NCI-H1694 treated with DMSO at 0.1 percent for 48 hours (cell line): Measurements from ENCODE around the gene SLC48A1.

Experiments used
- DNase-seq: peaks from one replicate; lab custom pipeline; 2025; lab: John Stamatoyannopoulos, UW

Gene SLC48A1

DNA sequence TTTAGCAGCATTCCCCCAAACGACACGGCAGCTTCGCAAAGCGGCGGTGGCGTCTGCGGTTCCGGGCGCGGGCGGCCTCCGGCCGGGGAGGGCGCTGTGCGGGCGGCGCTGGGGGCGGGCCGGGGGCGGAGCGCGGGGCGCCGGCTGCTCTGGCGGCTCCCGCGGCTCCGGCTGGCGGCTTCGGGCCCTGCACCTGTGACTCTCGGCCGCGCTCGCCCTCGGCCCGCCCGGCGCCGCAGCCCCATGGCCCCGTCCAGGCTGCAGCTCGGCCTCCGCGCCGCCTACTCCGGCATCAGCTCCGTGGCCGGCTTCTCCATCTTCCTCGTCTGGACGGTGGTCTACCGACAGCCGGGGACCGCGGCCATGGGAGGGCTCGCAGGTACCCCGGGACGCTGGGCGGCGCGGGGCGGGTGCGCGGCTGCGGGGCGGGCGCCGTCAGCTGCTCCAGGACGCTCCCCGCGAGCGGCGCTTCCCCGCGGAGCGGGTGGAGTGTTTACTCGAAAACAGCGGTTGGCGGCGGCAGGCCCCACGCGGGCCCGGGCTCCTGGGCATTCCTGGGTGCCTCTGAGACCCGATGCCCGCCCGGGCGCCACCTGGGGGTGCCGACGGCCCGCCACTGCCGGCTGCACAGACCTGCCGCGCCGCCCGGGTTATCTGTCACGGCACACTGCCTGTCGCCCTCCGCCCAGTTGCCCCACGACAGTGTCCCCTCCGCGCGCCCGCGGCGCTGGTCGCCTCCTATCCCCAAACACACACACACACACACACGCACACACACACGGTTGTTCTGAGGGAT, at the start of gene SLC48A1:
Gene SLC48A1, plus strand, starts transcription at position 177 of the 796 bp plus-strand sequence. Its CDS starts 67 bp downstream, at position 244.
- peak; percentile 19 for DNase-seq

DNA sequence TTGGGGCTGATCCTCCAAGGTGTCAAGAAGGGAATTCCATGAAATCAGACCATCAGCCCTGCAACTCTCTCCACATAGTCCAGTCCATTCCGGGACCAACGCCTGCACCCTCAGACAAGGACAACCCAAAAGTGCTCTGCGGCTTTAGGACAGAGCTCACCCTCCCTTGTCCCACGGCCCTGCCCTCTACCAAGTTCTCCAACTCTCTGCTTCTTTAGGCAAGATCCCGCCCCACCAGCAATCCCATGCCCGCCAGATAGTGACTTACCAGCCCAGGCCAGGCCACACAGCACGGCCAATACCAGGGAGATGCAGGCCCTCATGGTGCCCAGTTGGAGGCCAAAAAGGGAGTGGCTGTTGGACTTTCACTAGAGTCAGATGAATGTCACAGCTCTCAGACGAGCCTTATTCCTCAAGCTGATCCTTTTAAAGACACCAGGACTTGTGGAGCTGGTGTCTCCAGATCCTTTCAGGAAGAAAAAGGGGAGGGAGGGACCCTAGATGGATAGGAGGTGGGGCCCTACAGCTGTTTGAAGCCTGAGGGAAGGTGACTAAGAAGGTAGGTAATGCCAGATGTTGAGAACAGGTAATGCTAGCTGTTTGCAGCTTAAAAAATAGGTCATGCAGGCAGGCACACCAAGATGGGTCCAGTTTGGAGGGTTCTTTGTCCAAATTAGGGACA, 47.8 kb upstream of the SLC48A1 start, which contains the start of gene ENDOU:
Gene ENDOU, minus strand, starts transcription at position 400 of the 682 bp plus-strand sequence. Its CDS starts 77 bp downstream, at position 323.
- DNase-seq, result no peak

DNA sequence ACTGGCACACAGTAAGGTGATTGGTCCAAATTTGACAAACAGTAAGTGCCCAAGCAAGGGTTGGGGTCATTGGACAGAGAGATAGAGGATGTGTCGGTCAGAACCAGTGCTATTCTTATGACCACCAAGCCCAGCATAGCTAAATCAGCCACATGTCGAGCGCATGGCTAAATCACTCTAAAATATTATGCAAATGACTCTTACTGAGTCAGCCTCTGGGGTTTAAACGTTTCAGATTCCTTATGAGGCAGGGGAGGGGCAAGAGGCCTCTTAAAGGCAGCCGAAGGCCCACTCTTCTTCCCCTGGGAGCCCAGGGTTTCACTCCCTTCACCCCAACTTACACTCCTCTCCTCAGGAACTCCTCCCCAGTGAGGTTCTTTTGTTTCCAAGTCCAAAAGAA, 47.1 kb upstream of the SLC48A1 start:
- no peak for DNase-seq

DNA sequence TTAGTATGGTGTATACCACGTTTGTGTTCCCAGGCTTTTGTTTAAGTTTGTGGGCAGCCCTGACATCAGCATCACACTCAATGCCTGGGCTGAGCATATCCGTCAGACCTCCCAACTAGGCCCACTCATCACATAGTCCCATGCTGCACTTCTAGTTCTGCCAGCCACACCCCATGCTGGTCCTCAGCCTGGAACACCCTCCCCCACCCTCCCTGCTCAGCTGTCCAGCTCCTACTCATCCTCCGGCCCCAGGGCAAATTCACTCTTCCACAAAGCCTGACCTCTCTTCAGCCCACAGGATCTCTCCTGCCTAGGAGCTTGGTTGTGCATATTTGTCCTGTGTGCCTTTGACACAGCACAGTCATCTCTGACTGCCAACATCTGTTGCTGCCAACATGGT, 43.8 kb upstream of the SLC48A1 start:
- DNase-seq, result no peak

DNA sequence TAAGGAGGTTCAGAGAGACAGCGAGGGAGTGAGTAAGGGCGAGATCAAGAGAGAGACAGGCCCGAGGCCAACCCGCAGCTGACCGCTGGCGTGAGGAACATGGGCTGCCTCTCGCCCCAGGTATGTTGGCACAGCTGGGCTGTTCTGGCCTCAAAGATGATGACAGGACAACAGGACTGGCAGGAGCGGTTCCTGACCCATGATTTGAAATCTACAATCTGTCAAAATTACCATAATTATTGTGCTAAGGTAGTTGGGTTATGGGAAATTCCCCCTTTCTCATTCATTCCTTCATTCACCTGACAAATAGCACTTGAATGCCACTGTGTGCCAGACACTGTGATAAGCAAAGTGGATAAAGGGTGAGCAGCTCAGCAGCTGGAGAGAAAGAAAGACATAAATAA, 42.7 kb upstream of the SLC48A1 start:
- no peak for DNase-seq

DNA sequence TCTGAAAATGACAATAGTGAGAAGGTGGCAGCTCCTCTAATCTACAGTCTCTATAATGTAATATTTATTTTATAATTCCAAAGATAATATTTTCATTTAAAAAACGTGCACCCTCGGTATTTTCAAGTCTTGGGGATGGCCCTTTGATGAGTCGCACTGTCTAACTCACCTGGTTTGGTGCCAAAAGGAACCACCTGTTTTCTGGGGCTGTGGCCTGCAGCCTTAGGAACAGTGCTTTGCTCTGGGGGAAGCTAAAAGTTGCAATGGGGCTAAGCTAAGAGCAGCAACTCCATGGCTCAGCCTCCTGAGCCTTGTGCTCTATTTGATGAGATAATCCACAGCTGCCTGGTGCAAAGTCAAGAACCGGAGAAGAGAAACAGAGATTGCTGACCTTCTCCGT, 41.3 kb upstream of the SLC48A1 start:
- DNase-seq, result no peak

DNA sequence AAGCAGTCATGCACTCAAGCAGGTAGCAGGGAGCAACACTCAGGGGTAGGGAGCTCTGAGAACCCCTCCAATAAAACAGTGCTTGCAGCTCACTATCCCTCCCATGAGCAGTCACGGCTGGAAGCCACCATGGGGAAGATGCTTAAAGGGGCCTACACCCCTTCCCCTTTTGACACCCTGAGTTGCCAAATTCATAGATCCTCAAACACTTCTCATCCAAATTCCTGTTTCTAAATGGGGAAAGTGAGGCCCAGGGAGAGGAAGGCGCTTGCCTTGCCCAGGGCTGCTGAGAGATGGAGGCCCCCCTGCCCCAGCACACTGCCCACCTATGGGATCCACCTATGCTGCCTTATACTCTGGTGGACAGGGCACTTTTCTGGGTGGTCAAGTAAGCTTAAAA, 40.5 kb upstream of the SLC48A1 start:
- DNase-seq, result no peak

DNA sequence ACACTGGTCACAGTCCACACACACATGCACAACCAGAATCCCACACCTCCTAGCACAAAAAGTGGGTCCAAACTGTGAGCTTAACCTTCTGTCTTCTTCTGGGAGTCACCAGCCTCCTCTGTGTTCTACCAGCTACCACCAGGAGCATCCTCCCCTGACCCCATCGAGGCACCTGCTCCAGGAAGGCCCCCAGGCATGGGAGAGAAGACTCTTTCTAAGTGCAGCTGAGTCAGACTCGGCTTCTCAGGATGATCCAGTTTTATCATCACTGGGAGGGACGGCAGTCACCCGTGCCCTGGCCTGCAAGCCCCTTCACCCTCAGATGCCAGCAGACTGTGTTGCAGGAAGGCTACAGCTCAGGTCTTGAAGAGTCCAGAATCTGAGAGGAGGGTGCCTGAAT, 39.9 kb upstream of the SLC48A1 start:
- no peak for DNase-seq

DNA sequence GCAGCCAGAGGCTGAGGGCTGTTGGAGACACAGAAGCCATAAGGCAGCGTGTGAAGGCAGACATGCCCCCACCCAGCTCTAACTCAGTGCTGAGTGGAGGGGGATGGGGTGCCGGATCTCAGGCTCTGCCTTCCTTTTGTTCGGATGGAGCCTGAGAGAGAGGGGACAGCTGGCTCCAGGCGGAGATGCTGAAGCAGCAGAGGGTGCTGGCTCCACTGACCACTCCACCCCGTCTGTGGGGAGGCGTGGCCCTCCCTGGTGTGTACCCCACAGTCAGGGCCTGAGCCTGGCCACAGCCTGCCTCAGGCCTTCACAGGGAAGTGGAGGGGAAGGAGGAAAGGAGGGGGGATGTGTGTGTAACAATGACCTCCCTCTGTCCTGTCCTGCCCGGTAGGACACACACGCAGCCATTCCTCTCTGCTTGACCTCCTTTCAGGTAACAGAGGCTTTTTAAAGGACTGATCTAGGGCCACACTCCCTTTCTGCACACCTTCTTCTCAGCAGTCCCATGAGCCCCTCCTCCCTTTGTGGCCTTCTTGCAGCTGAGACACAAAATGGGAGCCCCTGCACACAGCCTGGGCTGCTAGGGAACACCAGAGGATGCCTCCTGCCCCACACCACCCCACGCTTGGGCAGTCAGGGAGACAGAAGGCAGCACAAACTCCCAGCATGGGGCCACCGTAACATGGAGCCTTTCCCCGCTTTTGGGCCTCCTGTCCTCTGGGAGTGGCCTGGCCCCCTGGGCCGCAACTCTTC, 38.1 kb upstream of the SLC48A1 start:
- DNase-seq, result no peak

DNA sequence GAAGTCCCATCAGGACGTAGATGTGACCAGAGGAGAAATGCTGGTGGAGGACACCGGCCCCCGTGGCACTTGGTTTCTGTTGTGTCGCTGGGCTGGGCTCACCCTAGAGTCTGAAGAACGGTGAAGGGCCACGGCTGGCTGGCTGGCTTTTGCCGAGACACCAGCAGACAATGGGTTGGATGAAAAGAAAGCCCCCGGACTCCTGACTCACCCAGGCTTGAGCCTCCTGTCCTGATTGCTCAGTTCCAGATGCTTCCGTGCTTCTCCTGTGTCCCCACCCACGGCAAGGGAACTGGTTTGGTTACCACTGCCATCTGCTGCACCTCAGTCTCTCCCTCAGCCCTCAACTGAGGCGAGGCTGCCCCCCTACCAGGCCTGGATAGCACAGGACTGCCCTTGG, 37.4 kb upstream of the SLC48A1 start:
- no peak for DNase-seq

DNA sequence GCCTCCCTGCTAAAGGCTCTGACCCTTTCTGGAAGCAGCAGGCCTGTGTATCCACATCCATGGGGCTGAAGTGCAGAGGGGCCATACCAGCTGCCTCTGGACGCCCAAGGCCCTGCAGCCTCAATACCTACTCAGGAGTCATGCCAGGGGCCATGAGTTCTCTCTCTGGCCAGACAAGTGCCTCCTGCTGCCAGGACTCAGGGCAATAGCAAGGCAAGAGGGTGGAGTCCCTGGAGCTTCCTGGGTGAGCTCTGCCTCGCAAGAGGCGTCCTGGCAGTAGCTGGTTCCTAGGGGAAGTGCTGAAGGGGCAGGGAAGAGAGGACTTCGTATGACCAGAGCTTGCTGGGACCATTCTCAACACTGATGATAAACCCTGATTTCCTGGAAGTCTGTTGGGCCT, 36.8 kb upstream of the SLC48A1 start:
- DNase-seq, result no peak

DNA sequence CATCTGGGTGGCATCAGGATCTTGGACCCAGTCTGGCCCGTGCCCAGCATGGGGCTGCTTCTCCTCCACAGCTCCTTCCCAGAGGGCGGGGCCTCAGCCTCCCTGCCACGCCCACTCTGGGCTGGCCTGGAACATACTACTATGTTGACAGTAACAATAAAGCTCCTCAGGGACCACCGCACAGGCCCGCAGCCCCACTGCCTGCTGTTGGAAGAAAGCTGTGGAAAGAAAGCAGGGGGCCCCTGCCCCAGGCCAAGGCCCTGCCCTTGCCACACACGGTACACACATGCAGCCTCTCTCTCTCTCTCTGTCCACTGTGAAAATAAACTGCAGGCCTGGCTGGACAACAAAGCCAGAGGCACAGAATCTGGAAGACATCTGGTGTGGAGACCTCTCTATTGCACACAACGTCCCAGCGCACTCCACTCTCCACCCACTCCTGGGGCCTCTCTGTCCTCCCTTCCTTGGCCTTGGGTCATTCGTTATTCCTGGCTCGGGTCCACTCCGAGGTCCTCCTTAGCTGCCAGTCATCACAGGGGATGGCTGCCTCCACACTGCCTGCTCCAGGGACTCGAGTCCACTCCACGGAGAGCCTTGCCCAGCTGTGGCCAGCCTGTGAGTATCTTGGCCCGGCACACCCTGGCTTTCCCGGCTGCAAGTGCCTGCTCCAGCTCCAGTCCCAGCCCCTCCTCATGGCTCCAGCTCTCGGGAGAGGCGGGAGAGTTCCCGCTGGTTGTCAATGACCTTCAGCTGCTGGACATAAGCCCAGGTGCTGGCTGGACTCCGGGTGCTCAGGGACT, 36.0 kb upstream of the SLC48A1 start:
- no peak for DNase-seq

DNA sequence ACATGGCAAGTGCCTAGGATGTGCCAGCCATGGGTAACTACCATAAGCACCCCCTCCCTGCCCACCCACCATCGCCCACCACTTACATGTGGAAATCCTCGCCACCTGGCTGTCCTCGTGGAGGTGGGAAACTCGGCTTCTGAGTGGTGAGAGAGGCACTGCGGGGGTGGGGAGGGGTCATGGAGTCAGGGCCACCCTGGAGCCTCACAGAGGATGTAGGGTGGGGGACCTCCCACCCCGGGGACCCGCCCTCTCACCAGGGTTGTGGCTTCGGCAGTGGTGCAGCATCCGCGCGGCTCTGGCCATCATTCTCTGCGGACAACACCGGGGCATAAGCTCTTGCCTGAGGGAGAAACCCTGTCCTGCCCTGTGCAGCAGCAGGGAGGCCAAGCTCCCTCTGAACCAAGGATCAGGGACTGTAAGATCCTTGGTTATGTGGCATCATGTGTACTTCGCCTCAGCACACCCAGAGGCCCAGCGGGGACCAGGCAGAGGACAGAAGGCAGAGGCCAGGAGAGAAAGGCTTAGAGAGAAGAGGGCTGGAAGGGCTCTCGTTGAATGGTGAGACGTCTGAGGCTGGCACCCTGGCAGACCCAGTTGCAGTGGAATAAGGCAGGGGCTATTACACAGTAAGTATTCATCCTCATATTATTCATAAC, 35.0 kb upstream of the SLC48A1 start:
- DNase-seq, result no peak

DNA sequence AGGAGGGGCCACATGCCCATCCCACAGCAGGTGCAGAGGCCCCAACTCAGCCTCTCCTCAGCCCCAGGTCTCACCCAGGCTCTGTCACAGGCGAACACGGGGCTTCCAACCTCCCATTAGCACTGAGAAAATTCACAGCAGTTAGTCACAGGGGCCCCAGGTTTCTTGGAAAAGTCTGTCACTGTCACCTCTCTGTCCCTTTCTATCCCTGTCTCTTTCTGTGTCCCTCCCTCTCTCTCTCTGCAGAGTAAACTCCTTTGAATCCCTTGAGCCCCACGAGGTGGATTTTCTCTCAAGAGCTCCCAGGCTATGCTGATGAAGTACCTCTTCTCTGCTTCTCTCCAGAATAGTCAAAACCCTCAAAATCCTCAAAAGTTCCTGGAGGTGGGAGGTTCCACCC, 33.7 kb upstream of the SLC48A1 start:
- DNase-seq, result no peak

DNA sequence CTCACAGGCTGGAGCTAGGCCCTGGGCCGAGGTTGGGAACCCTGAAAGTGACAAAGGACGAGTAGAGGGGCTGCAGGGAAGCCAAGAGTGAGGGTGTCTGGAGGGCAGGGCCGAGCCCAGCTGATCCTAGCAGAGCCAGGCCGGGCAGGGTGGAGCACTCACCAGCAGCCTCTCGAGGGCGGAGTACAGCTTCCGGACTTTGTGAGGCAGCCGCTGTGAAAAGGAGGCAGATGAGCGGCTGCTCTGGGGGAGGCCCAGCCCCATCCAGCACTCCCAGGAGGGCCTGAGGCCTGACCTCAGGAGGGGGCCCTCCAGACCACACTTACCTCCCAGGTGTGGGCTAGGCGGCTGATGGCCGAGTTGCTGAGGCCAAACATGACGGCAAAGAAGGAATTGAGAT, 33.1 kb upstream of the SLC48A1 start:
- no peak for DNase-seq

DNA sequence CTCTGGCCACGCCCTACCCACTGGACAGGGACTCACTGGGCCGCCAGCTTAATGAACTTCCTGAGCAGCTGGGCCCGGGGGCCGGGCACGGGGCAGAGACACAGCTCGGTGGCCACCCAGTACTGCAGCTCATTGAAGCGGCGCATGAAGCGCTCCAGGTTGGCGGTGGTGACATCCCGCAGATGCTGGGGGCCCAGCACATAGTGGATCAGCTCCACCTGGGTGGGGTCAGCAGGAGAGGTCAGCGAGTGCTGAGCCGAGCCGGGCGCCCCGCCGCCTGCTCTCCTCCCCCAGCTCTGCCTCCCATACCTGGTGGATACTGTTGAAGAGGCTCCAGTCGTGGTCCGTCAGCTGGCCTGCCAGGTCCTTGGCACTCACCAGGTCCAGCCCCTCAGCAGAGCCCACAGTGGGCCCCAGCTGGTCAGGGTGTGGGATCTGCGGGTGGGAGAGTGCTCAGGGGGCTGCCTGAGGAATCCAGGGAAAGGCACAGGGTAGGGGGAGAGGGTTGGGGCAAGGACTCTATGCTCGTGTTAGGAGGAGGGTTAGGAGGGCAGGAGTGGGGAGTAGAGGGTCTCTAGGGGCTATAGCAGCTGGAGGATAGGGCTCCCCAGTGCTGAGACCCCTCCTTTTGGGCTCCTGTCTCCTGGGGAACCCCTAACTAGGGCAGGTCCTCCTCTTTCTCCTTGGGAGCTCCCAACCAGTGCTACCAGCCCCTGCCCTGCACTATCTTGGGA, 32.3 kb upstream of the SLC48A1 start:
- DNase-seq, result no peak

DNA sequence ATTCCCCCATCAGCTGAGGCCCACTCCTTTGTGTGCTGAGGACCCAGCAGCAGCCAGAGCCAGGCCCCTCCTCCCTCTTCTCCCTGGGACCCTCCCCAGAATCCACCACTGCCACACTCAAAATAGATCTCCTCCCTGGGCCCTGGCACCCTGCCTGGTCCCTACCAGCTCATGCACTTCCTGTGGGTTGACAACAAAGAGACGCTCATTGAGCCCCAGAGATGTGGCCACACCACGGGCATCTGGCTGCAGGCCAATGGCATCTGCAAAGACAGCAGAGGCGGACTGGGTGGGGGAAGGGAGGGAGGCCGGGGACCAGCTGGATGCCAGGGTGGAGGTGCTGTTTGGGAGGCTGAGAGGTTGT, 31.7 kb upstream of the SLC48A1 start:
- DNase-seq, result peak; percentile 50

DNA sequence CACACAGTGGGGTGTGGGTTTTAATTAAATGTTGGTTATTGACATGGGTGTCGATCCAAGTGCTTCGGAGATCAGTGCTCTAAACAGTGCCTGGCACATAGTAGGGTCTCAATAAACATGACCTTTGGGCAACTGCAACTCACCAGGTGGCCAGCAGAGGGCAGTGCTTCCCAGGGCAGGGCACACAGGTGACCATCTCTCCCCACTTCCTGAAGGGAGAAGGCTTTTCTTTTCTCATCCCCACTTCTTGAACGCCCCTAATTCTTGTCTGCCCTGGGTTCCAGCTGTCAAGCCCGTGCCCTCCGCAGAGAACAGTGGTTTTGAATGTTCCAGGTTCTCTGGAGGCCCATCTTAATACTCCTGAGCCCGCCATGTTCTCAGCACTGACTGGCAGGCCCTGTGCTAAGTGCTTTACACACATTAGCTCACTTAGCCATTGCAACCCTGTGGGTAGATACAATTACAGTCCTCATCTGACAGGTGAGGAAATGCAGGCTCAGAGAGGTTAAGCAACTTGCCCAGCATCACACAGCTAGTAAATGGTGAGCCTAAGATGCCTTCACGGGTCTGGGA, 30.7 kb upstream of the SLC48A1 start:
- no peak for DNase-seq

DNA sequence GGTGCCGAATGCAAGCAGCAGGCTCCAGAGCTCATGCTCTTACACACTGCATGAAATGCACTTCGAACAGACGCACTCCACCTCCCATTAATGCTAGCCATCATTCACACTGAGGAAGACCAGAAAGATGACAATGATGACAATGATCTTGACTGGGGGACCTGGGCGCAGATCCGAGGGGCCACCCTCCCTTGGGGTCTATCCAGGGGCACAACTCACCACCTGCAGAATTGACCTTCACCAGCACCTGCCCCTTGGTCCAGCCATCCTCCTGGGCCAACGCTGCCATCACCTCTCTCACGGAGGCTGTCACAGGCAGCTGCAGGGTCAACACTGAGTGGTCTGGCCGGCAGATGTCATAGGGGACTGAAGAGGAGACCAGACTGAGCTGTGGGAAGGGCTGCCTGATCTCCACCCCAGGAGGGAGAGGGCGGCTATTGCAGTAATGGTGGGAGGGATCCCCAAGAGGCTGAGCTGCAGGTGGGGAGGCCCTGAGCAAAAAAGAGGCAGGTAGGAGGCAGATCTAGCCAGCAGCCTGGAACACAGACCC, 29.7 kb upstream of the SLC48A1 start:
- no peak for DNase-seq

DNA sequence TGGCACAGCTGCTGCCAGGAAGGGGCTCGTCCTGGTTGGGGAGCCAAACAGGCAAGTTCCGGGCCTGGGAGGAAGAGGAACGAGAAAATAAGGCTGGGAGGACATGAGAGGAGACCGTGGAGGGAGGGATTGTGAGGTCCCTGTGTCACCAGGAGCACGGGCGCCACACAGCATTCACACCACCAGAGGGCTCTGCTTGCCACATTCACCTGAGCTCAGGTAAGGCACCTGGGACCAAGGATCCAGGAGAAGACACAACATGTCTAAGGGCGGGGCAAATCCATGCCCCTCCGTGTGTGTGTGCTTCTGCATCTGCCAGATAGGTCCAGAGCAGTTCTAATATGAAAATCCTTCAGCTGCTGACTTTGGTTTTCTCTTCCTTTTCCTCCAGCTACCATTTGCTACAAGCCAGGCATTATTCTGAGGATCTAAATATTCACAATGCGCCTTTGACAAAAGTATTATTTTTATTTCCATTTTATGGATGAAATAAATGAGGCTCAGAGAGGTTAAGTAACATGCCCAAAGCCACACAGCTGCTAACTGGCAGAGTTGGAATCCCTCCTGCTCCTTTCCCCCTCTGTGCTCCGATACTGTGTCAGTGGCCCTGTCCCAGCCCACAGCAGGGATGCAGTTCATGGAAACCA, 28.9 kb upstream of the SLC48A1 start:
- no peak for DNase-seq
